Fibroblast of peridontal ligament (primary cell): ENCODE results near the gene PHLDB1.
A peak's percentile ranks its signal among the peaks of the same experiment; 100 is the strongest.

Experiments
- DNase-seq: peaks from one replicate; pipeline ENCODE4 v3.0.0-alpha.2; 2010; ENCODE audit errors: extremely low read depth

Gene PHLDB1

DNA sequence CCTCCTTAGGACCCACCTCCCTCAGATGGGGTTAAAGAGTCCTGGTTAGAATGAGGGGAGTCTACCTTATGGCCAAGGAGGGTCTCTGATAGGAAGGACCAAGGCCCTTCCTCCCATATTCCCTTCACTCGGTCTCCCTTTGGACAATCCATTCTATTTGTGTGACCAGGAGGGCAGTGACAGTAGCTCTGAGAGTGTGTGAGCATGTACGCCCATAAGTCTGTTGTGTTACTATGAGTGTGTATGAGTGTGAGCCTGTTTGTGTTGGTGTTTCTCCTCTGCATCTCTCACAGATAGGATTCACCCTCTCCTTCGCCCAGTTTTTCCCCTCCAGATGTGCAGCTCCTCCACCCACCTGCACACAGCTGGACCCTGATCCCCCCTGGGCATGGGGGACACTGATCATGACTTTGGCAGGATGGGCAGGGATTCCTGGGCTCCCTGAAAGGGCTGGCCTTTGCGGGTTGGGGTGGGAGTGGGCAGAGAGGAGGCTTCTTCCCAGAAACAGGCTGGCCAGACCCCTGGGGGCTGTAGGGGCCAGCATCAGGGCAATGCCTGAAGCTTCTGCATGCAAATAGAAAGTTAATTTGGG is 14.5 kb downstream of the PHLDB1 start:
- no peak for DNase-seq

- peak; percentile 76 for DNase-seq
These were observed 15.2 kb downstream of the PHLDB1 start for GRCh38 chr11:118622376-118623268.

DNA sequence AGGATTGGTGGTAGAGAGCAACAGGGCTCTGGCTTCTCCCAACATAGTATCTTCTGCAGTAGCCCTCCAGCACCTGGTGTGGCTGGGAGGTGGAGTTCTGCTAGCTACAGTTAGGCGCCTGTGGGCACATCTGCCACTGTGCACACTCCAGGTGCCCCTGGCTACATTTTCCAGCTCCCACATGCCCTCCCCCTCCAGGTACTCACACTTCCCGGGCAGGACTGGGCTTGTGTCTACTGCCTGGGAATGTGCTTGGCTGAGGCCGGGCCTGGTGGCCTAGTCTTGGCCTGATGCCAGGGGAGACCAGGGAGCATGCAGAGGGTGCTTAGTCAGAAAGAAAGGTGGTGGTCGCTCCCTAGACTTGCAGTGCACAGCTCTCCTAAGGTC is 15.8 kb downstream of the PHLDB1 start:
- no peak for DNase-seq

DNA sequence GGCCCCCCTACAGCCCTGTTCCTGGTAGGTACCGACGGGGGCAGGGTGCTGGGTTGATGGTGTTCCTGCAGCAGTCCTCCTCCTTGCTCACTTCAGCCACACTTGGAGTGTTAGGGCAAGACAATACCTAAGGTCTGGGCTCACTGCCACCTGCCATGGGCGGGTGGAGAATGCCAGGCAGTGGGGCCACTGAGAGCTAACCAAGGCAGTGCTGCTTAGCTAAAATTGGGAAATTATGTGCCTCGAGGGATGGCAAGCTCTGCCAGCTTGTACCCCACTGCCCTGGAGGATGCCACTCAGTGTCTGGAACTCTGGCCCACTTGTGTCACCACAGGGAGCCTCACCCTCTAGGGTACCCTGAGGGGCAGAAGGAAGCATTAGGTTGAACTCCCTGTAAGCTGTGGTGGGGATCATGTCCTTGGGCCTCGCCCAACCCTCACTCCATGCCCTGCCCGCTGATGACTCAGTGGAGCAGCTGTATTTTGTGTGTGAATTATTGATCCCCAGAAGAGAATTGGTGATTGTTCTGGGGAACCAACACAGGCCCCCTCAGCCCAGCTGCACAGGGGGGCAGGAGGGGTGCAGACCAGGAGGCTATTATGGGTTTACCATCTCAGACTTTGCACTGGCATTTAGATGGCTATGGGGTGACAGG is 17.7 kb downstream of the PHLDB1 start:
- DNase-seq = no peak

DNA sequence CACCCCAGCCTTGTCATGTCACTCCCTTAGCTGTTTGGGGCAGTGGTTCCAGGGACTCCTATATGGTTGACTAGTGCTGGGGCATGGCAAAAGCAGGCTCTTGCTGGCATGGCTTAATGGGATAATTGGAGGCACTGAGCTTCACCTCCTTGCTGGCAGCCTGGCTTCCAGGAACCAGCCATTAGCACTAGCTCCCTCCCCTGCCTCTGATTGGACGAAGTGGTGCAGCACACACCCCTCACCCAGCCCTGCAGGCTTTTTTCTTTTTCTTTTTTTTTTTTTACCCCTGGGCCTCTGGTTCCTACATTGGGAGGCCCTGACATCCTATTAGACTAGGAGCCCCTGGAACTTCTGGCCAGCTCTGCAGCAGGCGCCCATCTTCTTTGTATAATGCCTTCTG is 18.6 kb downstream of the PHLDB1 start:
- no peak for DNase-seq

DNA sequence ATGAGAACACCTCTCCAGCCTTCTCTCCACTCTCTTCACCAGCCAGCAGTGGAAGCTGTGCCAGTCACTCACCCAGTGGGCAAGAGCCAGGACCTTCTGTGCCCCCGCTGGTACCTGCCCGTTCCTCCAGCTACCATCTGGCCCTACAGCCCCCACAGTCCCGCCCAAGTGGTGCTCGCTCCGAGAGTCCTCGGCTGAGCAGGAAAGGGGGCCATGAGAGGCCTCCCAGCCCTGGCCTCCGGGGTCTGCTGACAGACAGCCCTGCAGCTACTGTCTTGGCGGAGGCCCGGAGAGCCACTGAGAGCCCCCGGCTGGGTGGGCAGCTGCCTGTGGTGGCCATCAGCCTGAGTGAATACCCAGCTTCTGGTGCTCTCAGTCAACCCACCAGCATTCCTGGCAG is 20.2 kb downstream of the PHLDB1 start:
- no peak for DNase-seq

- DNase-seq = no peak
These were observed 20.6 kb downstream of the PHLDB1 start for GRCh38 chr11:118628031-118628430.

- DNase-seq = no peak
These were observed 21.0 kb downstream of the PHLDB1 start for GRCh38 chr11:118628432-118628831.

GRCh38 chr11:118628861-118629549 is 21.6 kb downstream of the PHLDB1 start:
- no peak for DNase-seq

DNA sequence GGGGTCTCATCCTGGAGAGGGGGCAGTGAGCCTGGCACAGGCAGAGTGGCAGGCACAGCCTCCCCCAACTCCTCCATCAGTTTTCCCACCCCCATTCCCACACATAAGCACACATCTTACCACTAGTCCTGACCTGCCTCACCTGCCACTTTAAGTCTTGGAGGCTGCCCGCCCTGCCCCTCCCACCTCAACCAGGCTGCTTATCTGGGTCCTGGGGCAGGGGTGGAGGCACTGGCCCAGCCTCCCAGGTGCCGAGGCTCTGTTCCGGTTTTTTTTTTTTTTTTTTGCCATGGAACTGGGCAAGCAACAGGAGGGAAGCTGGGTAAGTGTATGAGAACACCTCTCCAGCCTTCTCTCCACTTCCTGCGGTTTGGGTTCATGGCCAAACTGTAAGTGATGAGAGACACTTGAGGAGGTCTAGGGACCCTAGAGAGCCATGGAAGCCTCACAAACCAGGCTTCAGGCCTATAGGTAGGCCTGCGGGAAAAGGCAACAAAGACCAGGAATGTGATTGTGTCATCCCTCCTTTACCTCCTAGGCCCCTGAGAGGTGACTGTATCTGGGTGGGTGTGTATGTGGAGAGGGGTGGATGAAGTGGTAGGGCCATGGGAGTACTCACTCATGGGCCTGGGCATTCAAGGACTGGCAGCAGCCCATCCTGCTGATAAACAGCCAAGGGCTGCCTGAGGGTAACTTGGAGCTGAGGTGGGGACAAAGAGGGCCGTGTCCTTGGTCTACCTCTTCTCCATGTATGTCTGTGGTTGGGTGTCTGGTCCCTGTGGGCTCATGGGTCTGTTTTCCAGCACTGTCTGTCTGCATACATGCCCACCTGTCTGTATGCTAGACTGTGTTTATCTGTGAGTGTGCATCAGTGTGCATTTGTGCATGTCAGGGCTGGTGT is 22.6 kb downstream of the PHLDB1 start:
- no peak for DNase-seq

DNA sequence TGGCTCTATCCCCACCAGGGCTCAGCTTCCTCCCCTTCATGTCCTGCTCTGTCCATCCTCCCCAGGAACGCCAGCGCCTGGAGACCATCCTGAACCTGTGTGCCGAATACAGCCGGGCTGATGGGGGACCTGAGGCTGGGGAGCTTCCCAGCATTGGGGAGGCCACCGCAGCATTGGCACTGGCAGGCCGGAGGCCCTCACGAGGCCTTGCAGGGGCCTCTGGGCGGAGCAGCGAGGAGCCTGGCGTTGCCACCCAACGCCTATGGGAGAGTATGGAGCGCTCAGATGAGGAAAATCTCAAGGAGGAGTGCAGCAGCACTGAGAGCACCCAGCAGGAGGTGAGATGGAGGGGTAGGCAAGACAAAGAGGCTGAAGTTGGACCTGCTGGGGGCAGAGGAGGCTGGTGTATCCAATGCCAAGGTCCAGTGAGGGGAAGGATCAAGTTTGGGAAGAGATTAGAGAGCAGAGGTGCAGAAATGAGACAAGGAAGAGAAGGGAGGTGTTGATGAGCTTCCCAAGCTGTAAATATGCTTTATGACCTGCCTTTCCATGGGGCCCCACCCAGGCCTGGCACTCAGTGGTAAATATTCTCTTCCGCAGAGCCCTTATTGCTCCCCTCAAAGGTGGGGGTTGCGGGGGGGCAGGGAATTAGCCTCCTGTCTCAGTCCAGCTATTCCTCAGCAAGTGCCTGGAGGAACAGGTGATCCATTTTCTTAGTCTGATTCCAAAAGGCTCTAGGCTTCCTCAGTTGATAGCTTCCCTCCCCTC is 23.9 kb downstream of the PHLDB1 start:
- no peak for DNase-seq

DNA sequence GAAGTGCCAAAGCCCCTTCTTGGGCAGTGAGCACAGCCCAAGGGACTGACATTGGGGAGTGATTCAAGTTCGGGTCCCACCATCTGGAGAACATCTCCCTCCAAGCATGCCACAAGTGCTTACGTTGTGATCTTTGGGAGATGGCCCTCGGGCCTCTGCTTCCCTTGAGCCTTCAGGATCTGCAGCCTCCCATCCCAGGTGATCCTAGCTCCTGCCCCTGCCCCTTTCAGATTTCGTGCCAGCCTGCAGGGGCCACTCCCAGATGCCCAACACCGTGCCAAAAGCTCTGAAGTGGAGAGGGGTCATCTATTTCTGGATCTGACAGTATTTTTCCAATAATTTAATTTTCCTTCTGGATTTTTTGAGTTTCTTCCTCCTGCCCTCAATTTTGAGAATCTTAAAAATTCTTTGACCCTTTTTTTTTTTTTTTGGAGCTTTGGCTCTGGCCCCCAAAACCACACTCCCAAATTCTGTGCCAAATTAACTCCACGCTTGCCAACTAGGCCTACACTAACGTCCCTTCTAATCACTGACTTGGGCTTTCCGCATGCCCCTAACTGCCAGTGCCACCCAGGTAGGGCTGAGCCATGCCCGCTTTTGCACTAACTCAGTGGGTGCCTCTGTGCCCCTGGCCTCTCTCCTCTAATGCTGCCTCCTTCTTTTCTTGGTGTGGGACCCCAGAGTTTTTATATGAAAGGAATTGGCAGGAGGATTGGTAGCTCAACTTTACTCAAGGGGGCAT is 25.3 kb downstream of the PHLDB1 start:
- DNase-seq = no peak

DNA sequence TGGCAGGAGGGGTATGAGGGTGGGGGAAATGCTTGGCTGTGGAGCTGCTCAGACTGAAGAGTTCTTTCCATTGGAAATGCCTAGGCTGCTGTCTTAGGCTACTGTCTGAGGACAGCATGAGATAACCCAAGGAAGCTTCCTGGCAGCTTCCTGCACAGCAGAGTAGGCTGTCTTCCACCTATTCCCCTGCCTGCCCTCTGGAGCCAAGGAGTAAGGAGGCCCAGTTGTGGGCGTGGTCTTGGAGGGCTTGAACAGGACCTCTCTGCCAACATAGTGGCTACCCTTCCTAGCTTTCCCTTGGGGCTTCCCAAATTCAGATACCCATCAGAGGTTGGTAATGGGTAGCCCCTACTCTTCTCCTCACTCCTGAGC is 25.9 kb downstream of the PHLDB1 start:
- DNase-seq = no peak

DNA sequence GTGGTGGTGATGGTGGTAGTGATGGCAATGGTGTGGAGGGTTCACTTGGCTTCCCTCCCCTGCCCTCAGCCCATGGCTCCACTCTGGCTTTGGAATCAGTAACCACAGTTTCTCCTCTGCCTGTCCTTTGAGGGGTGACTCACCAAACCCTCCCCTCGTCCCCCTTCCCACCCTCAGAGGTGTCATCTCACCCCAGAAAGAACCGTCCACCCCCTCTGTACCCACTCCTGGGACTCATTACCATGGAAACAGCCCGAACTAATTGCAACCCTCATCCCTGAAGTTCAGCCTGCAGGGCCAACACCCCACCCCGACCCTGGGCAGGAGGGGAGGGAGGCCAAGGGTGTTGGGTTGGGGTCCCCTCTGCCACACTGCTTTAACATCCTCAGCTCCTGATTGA is 26.6 kb downstream of the PHLDB1 start:
- DNase-seq = no peak

DNA sequence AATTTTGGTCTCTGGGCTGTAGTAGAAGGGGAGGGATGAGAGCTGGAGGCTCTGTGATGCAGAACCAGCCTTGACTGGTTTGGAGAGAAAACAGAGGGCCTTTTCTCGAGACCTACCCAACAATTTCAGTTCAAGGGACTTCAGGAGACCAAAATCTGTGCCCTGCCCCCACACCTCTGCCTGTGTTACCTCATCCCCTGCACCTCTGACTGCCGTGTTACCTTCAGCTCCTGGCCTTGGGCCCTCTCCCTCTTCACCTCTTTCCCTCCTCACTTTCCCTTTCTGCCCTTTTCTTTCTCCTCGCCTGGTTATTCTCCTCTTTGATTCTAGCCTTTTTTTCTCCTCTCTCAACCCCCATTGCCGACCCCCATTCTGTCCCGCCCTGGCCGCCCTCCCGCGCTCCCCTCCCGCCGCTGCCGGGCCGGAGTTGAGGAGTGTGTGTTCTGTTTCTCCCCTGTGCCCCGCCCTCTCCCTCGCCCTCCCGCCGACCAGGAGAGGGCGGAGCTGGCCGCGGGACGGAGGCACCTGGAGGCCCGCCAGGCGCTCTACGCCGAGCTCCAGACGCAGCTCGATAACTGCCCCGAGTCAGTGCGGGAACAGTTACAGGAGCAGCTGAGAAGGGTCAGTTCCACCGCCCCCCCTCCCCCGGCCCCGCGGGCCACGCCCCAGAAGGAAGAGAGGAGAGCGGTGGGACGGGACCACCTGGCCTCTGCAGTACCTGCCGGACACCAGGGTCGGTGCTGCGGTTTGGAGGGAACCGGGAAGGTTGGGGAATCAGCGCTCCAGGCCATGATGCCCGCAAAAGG is 27.2 kb downstream of the PHLDB1 start:
- peak; percentile 52 for DNase-seq

DNA sequence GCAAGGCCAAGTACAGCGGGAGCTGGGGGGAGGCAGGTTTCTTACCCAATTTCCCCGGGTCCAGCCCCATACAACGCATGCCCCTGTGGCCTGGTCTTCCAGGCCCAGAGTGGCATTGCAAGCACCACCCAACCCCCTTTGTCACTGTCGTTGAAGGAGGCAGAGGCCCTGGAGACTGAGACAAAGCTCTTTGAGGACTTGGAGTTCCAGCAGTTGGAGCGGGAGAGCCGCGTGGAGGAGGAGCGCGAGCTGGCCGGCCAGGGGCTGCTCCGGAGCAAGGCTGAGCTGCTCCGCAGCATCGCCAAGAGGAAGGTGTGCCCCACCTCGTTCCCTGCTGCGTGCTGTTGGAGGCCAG is 27.8 kb downstream of the PHLDB1 start:
- no peak for DNase-seq

DNA sequence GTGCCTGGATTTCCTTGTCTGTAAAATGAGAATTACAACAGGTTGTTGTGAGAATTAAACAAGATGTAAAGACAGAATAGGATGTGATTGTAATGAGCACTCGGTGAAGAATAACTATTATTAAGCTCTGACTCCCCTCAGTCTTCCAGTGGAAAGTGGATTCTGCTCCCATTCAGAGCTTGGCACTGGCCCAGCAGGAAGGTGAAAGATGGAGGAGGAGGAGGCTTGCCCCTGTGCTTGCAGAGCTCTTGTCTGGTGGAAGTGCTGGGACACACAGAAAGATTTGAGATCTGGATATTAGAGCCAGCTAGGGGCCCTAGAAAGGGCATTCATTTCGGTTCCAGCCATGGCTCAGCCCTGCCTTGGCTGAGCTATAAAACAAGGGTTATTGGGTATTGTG is 28.2 kb downstream of the PHLDB1 start:
- DNase-seq = no peak

GRCh38 chr11:118636569-118637290 is 29.3 kb downstream of the PHLDB1 start:
- no peak for DNase-seq
